Measurements from ENCODE around the gene HSBP1. TPM values are rescaled to one million over a fixed set of nuclear protein-coding genes. Genes with fewer than 3 reads are reported as not detected.

Gene HSBP1
- total and polyA plus RNA-seq, 2 of the 13 experiments (the other 11 are each of a cell fraction or from before 2014, with no cell fraction given), result 249 to 292 TPM

DNA sequence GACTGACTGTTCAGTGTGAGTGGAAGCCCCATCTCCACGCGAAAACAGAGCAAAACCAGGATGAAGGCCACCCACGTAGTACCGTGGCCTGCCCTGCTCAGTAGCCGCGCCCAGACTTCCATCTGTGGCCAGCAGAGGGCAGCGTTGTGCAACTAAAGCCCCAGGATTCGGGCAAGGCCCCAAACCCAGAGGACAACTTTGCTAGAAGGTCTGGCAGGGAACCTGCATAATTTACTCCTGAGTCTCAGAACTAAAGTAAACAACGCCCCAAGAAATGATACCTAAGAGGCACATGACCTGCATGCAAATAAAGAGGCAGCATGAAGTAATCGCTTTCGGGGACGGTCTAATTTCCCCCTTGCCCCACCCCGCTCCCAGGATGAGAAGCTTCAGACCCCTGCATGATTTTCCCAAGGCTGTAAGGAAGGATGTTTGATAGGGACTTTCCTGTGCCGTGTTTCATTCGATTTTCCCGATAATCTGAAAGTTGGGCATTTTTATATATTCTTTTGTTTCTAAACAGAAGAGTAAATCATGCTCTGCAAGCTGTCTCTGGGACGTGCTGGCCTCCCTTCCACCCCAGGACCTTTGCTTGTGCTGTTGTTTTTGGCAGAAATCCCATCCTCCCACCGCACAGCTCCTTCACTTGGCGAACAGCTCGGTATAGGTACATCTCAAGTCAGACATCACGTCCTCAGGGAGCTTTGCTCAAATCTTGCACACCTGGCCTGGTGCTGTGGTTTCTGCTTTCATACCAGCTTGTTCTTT, 18.6 kb downstream of the HSBP1 start:
- Histone ChIP-seq H3K9me3 (ENCODE audit: low read length) (no peaks in the 10 kb centered on the region), H2AFZ (ENCODE audit: low read length) (no peak overlapping the region), H3K4me1 (ENCODE audit: insufficient read depth, low read length) (no peaks in the 10 kb centered on the region), H3K27me3 (ENCODE audit: control insufficient read depth in 1 of 2, insufficient read depth in 2 of 2, low read length in 2 of 2) (peaks cover 4 to 59% of the 10 kb centered on the region in 2 experiments; a peak in 3 of 5 replicates), H3K79me2 (ENCODE audit: insufficient read depth, low read length) (no peaks in the 10 kb centered on the region), H3K36me3 (replicated peaks in 1 of 2; ENCODE audit: control insufficient read depth in 1 of 2, insufficient read depth in 2 of 2, low read length in 2 of 2) (no peaks in the 10 kb centered on the region), H4K20me1 (ENCODE audit: insufficient read depth, low read length) (no peaks in the 10 kb centered on the region), H3K4me3 (replicated peaks in 1 of 3; ENCODE audit: insufficient read depth in 1 of 3, low read depth in 2 of 3, low read length in 3 of 3) (peak overlapping the region in 1 of 3 experiments; percentile 3; a peak in 1 of 6 replicates), H3K4me2 (ENCODE audit: low read depth, low read length) (peak overlapping the region; percentile 42), H3K27ac (ENCODE audit: extremely low read length, insufficient read depth, low read length) (no peak overlapping the region), H3K9ac (ENCODE audit: insufficient read depth, low read depth, low read length) (no peak overlapping the region)
- ATAC-seq (peak; percentile 92), FAIRE-seq (peak; percentile 72), DNase-seq (ENCODE audit: low spot score) (peak; percentile 52)
- 16% methylated on average over 21 of the region's 21 CpGs for WGBS (ENCODE audit: low lambda C conversion rate)
- CTCF ChIA-PET (ENCODE audit: low intra/inter-chr PET ratio, low total read pairs), result interaction anchor here (1.1 to 3.9 kb wide), 2 partner anchors 51 to 236 kb away, joined by 3 to 40 read pairs; no protein-coding TSS in a partner anchor
- BruUV-seq (replicated peaks), result no TSS peak
- in situ Hi-C loops (cut with HindIII; ENCODE audit: extremely low pct_ligation_motif_present, low pct_unique_long_range_greater_than_20kb), result loop anchor here (5.0 to 10.0 kb wide), 2 partner anchors 56 to 218 kb away; partner anchors contain the start of gene SLC38A8
- intact Hi-C loops (cut with micrococcal nuclease; ENCODE audit: unreplicated experiment), result loop anchor here (1.0 to 10.0 kb wide), 3 partner anchors 53 to 239 kb away; partner anchors contain the start of gene OSGIN1
- POLR2A ChIA-PET, result interaction anchor here (1.0 kb wide), 1 partner anchor 127 kb away, joined by 3 read pairs; no protein-coding TSS in a partner anchor
- TF ChIP-seq, protein P1, sequence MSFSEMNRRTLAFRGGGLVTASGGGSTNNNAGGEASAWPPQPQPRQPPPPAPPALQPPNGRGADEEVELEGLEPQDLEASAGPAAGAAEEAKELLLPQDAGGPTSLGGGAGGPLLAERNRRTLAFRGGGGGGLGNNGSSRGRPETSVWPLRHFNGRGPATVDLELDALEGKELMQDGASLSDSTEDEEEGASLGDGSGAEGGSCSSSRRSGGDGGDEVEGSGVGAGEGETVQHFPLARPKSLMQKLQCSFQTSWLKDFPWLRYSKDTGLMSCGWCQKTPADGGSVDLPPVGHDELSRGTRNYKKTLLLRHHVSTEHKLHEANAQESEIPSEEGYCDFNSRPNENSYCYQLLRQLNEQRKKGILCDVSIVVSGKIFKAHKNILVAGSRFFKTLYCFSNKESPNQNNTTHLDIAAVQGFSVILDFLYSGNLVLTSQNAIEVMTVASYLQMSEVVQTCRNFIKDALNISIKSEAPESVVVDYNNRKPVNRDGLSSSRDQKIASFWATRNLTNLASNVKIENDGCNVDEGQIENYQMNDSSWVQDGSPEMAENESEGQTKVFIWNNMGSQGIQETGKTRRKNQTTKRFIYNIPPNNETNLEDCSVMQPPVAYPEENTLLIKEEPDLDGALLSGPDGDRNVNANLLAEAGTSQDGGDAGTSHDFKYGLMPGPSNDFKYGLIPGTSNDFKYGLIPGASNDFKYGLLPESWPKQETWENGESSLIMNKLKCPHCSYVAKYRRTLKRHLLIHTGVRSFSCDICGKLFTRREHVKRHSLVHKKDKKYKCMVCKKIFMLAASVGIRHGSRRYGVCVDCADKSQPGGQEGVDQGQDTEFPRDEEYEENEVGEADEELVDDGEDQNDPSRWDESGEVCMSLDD (CRISPR knock-in tag; IDR thresholded peaks at IDR 0.05; ENCODE audit: borderline replicate concordance), result no peak
- TF ChIP-seq ZNF432 (CRISPR knock-in tag; IDR thresholded peaks at IDR 0.05; ENCODE audit: borderline replicate concordance) (no peak), ZNF501 (CRISPR knock-in tag; IDR thresholded peaks at IDR 0.05) (0 out of 2 replicates have a peak, but pooled peaks have one; percentile 30), ZFP36 (IDR thresholded peaks at IDR 0.05; ENCODE audit: borderline replicate concordance, low read depth, low read length, partially characterized antibody) (no peak)
- TF ChIP-seq, protein P2, sequence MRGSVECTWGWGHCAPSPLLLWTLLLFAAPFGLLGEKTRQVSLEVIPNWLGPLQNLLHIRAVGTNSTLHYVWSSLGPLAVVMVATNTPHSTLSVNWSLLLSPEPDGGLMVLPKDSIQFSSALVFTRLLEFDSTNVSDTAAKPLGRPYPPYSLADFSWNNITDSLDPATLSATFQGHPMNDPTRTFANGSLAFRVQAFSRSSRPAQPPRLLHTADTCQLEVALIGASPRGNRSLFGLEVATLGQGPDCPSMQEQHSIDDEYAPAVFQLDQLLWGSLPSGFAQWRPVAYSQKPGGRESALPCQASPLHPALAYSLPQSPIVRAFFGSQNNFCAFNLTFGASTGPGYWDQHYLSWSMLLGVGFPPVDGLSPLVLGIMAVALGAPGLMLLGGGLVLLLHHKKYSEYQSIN (CRISPR knock-in tag; IDR thresholded peaks at IDR 0.05; ENCODE audit: borderline replicate concordance), result no peak
- TF ChIP-seq, protein P3, sequence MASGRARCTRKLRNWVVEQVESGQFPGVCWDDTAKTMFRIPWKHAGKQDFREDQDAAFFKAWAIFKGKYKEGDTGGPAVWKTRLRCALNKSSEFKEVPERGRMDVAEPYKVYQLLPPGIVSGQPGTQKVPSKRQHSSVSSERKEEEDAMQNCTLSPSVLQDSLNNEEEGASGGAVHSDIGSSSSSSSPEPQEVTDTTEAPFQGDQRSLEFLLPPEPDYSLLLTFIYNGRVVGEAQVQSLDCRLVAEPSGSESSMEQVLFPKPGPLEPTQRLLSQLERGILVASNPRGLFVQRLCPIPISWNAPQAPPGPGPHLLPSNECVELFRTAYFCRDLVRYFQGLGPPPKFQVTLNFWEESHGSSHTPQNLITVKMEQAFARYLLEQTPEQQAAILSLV (CRISPR knock-in tag; IDR thresholded peaks at IDR 0.05; ENCODE audit: borderline replicate concordance), result no peak
- TF ChIP-seq, protein P4, sequence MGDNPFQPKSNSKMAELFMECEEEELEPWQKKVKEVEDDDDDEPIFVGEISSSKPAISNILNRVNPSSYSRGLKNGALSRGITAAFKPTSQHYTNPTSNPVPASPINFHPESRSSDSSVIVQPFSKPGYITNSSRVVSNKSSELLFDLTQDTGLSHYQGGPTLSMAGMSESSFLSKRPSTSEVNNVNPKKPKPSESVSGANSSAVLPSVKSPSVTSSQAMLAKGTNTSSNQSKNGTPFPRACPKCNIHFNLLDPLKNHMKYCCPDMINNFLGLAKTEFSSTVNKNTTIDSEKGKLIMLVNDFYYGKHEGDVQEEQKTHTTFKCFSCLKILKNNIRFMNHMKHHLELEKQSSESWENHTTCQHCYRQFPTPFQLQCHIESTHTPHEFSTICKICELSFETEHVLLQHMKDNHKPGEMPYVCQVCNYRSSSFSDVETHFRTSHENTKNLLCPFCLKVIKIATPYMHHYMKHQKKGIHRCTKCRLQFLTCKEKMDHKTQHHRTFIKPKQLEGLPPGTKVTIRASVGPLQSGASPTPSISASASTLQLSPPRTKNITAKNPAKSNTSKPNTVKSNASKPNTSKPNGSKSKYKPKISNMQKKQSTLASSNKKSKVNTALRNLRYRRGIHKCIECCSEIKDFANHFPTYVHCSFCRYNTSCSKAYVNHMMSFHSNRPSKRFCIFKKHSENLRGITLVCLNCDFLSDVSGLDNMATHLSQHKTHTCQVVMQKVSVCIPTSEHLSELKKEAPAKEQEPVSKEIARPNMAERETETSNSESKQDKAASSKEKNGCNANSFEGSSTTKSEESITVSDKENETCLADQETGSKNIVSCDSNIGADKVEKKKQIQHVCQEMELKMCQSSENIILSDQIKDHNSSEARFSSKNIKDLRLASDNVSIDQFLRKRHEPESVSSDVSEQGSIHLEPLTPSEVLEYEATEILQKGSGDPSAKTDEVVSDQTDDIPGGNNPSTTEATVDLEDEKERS (CRISPR knock-in tag; IDR thresholded peaks at IDR 0.05), result no peak
- TF ChIP-seq, protein P5, sequence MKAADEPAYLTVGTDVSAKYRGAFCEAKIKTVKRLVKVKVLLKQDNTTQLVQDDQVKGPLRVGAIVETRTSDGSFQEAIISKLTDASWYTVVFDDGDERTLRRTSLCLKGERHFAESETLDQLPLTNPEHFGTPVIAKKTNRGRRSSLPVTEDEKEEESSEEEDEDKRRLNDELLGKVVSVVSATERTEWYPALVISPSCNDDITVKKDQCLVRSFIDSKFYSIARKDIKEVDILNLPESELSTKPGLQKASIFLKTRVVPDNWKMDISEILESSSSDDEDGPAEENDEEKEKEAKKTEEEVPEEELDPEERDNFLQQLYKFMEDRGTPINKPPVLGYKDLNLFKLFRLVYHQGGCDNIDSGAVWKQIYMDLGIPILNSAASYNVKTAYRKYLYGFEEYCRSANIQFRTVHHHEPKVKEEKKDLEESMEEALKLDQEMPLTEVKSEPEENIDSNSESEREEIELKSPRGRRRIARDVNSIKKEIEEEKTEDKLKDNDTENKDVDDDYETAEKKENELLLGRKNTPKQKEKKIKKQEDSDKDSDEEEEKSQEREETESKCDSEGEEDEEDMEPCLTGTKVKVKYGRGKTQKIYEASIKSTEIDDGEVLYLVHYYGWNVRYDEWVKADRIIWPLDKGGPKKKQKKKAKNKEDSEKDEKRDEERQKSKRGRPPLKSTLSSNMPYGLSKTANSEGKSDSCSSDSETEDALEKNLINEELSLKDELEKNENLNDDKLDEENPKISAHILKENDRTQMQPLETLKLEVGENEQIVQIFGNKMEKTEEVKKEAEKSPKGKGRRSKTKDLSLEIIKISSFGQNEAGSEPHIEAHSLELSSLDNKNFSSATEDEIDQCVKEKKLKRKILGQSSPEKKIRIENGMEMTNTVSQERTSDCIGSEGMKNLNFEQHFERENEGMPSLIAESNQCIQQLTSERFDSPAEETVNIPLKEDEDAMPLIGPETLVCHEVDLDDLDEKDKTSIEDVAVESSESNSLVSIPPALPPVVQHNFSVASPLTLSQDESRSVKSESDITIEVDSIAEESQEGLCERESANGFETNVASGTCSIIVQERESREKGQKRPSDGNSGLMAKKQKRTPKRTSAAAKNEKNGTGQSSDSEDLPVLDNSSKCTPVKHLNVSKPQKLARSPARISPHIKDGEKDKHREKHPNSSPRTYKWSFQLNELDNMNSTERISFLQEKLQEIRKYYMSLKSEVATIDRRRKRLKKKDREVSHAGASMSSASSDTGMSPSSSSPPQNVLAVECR (CRISPR knock-in tag; IDR thresholded peaks at IDR 0.05; ENCODE audit: borderline replicate concordance), result peak; percentile 19; the same call in 1 of the 2 replicates
